Vagina (tissue), 2 donors: ENCODE data around the gene SBF2.

Source experiments
- POLR2AphosphoS5 ChIP-seq, 2 donors: sonication (generic); formaldehyde crosslinking; IDR thresholded peaks; one replicate each; pipeline ENCODE4 v1.9.0; 2017; ENCODE audit warnings: antibody characterized with exemption in 2 of 2, mild to moderate bottlenecking in 2 of 2, low read depth in 1 of 2; ENCODE audit not compliant: insufficient read depth in 1 of 2
- TF ChIP-seq, protein P1 (sequence below), 3 experiments: fragments of 450-650 bp in 2 of 3; fragments of 200-600 bp in 1 of 3; sonication (generic) in 1 of 3; IDR thresholded peaks; one replicate each; pipeline ENCODE4 v1.5.1; 2017 to 2019; ENCODE audit warnings: antibody characterized with exemption in 3 of 3, mild to moderate bottlenecking in 2 of 3, moderate library complexity in 2 of 3

DNA sequence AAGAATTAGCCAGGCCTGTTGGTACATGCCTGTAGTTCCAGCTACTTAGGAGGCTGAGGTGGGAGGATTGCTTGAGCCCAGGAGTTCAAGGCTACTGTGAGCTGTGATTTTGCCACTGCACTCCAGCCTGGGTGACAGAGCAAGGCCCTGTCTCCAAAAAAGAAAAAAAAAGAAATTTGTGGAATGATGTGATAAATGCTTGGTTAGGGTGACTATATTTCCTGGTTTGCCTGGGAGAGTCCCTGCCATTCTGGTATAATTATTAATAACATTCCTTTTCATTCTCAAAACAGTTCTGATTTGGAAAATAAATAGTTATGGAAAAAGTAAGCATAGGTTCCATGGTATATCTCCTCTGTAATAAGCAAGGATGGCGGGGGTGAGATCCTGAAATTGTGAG lies 555.3 kb downstream of the SBF2 start:
- TF ChIP-seq, protein P1, sequence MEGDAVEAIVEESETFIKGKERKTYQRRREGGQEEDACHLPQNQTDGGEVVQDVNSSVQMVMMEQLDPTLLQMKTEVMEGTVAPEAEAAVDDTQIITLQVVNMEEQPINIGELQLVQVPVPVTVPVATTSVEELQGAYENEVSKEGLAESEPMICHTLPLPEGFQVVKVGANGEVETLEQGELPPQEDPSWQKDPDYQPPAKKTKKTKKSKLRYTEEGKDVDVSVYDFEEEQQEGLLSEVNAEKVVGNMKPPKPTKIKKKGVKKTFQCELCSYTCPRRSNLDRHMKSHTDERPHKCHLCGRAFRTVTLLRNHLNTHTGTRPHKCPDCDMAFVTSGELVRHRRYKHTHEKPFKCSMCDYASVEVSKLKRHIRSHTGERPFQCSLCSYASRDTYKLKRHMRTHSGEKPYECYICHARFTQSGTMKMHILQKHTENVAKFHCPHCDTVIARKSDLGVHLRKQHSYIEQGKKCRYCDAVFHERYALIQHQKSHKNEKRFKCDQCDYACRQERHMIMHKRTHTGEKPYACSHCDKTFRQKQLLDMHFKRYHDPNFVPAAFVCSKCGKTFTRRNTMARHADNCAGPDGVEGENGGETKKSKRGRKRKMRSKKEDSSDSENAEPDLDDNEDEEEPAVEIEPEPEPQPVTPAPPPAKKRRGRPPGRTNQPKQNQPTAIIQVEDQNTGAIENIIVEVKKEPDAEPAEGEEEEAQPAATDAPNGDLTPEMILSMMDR (IDR thresholded peaks at IDR 0.05), result no peak
- no peak for TF ChIP-seq POLR2AphosphoS5 (IDR thresholded peaks at IDR 0.05; ENCODE audit: insufficient read depth in 1 of 2, low read depth in 1 of 2)
